ENCODE data around the gene AKR1B1. TPM values are rescaled to one million over a fixed set of nuclear protein-coding genes. Genes with fewer than 3 reads are reported as not detected.

AKR1B1 gene
- polyA plus RNA-seq, 1 donor from 2014 or later = 125 TPM

GRCh38 chr7:134478707-134479106 is 19.8 kb upstream of the AKR1B1 start:
- no peak overlapping the region for H3K27ac Mint-ChIP-seq
- no peak overlapping the region for H3K4me3 Mint-ChIP-seq
- no peaks in the 10 kb centered on the region for H3K9me3 Mint-ChIP-seq
- no peaks in the 10 kb centered on the region for H3K4me1 Mint-ChIP-seq
- peaks cover 7% of the 10 kb centered on the region for H3K27me3 Mint-ChIP-seq
- no peaks in the 10 kb centered on the region for H3K36me3 Mint-ChIP-seq

- H3K27ac Mint-ChIP-seq = no peak overlapping the region
- no peaks in the 10 kb centered on the region for H3K4me1 Mint-ChIP-seq
- no peaks in the 10 kb centered on the region for H3K9me3 Mint-ChIP-seq
- H3K36me3 Mint-ChIP-seq = no peaks in the 10 kb centered on the region
- no peak overlapping the region for H3K4me3 Mint-ChIP-seq
- peaks cover 2% of the 10 kb centered on the region for H3K27me3 Mint-ChIP-seq
Measured at GRCh38 chr7:134477954-134478353, 19.1 kb upstream of the AKR1B1 start.

GRCh38 chr7:134476044-134476443 is 17.1 kb upstream of the AKR1B1 start:
- Mint-ChIP-seq H3K4me1 (no peaks in the 10 kb centered on the region), H3K4me3 (no peak overlapping the region), H3K27me3 (peaks cover 1% of the 10 kb centered on the region), H3K36me3 (no peaks in the 10 kb centered on the region), H3K9me3 (no peaks in the 10 kb centered on the region), H3K27ac (no peak overlapping the region)

GRCh38 chr7:134474828-134475227 is 15.9 kb upstream of the AKR1B1 start:
- H3K27me3 Mint-ChIP-seq = peaks cover 1% of the 10 kb centered on the region
- H3K27ac Mint-ChIP-seq = no peak overlapping the region
- no peak overlapping the region for H3K4me3 Mint-ChIP-seq
- H3K4me1 Mint-ChIP-seq = no peaks in the 10 kb centered on the region
- no peaks in the 10 kb centered on the region for H3K36me3 Mint-ChIP-seq
- no peaks in the 10 kb centered on the region for H3K9me3 Mint-ChIP-seq

- no peaks in the 10 kb centered on the region for H3K9me3 Mint-ChIP-seq
- H3K27ac Mint-ChIP-seq = no peak overlapping the region
- no peak overlapping the region for H3K4me3 Mint-ChIP-seq
- H3K36me3 Mint-ChIP-seq = no peaks in the 10 kb centered on the region
- H3K27me3 Mint-ChIP-seq = peaks cover 1% of the 10 kb centered on the region
- H3K4me1 Mint-ChIP-seq = no peaks in the 10 kb centered on the region
Measured at GRCh38 chr7:134473861-134474291, 15.0 kb upstream of the AKR1B1 start.

GRCh38 chr7:134472572-134473244 is 13.8 kb upstream of the AKR1B1 start:
- Mint-ChIP-seq H3K4me3 (no peak overlapping the region), H3K27ac (no peak overlapping the region), H3K9me3 (no peaks in the 10 kb centered on the region), H3K27me3 (peaks cover 3% of the 10 kb centered on the region), H3K4me1 (no peaks in the 10 kb centered on the region), H3K36me3 (no peaks in the 10 kb centered on the region)

- Mint-ChIP-seq H3K9me3 (peaks cover 0 to 4% (median 1%) of the 10 kb centered on the region in 3 donors), H3K4me3 (no peak overlapping the region), H3K27me3 (peaks cover 3% of the 10 kb centered on the region), H3K27ac (peak overlapping the region in 1 of 3 donors; percentile 72), H3K36me3 (no peaks in the 10 kb centered on the region), H3K4me1 (no peaks in the 10 kb centered on the region)
Measured at GRCh38 chr7:134470864-134471263, 12.0 kb upstream of the AKR1B1 start.

GRCh38 chr7:134469622-134470021 is 10.7 kb upstream of the AKR1B1 start:
- H3K36me3 Mint-ChIP-seq = peaks cover 2% of the 10 kb centered on the region
- H3K27me3 Mint-ChIP-seq = peaks cover 1% of the 10 kb centered on the region
- no peak overlapping the region for H3K4me3 Mint-ChIP-seq
- no peaks in the 10 kb centered on the region for H3K4me1 Mint-ChIP-seq
- no peak overlapping the region for H3K27ac Mint-ChIP-seq
- peaks cover 0 to 11% (median 1%) of the 10 kb centered on the region in 3 donors for H3K9me3 Mint-ChIP-seq

- peaks cover 3 to 19% (median 4%) of the 10 kb centered on the region in 3 donors for H3K9me3 Mint-ChIP-seq
- H3K4me3 Mint-ChIP-seq = no peak overlapping the region
- peaks cover 1% of the 10 kb centered on the region for H3K27me3 Mint-ChIP-seq
- no peak overlapping the region for H3K27ac Mint-ChIP-seq
- peaks cover 2% of the 10 kb centered on the region for H3K36me3 Mint-ChIP-seq
- no peaks in the 10 kb centered on the region for H3K4me1 Mint-ChIP-seq
Measured at GRCh38 chr7:134468475-134468874, 9.6 kb upstream of the AKR1B1 start.

GRCh38 chr7:134468054-134468453 is 9.2 kb upstream of the AKR1B1 start:
- H3K36me3 Mint-ChIP-seq = peaks cover 2% of the 10 kb centered on the region
- no peaks in the 10 kb centered on the region for H3K4me1 Mint-ChIP-seq
- peaks cover 1% of the 10 kb centered on the region for H3K27me3 Mint-ChIP-seq

GRCh38 chr7:134465491-134465890 is 6.6 kb upstream of the AKR1B1 start:
- H3K4me3 Mint-ChIP-seq = no peak overlapping the region

More at GRCh38 chr7:134468054-134468453, 9.2 kb upstream of the AKR1B1 start:
- Mint-ChIP-seq H3K27ac (no peak overlapping the region), H3K4me3 (peak overlapping the region in 1 of 4 donors; percentile 23), H3K9me3 (peaks cover 3 to 19% (median 4%) of the 10 kb centered on the region in 3 donors)

GRCh38 chr7:134464496-134464895 is 5.6 kb upstream of the AKR1B1 start:
- no peak overlapping the region for H3K27ac Mint-ChIP-seq
- peaks cover 3 to 19% (median 4%) of the 10 kb centered on the region in 3 donors for H3K9me3 Mint-ChIP-seq
- H3K36me3 Mint-ChIP-seq = peaks cover 2% of the 10 kb centered on the region
- H3K4me3 Mint-ChIP-seq = peak overlapping the region in 1 of 4 donors; percentile 33
- H3K4me1 Mint-ChIP-seq = peaks cover 2 to 6% (median 6%) of the 10 kb centered on the region in 3 donors
- H3K27me3 Mint-ChIP-seq = peaks cover 1% of the 10 kb centered on the region

More at GRCh38 chr7:134465491-134465890, 6.6 kb upstream of the AKR1B1 start:
- H3K9me3 Mint-ChIP-seq = peaks cover 3 to 19% (median 4%) of the 10 kb centered on the region in 3 donors
- H3K36me3 Mint-ChIP-seq = peaks cover 2% of the 10 kb centered on the region
- no peaks in the 10 kb centered on the region for H3K4me1 Mint-ChIP-seq
- H3K27ac Mint-ChIP-seq = no peak overlapping the region
- peaks cover 1% of the 10 kb centered on the region for H3K27me3 Mint-ChIP-seq

- no peak overlapping the region for H3K4me3 Mint-ChIP-seq
- H3K9me3 Mint-ChIP-seq = peaks cover 3 to 19% (median 4%) of the 10 kb centered on the region in 3 donors
- peaks cover 2% of the 10 kb centered on the region for H3K36me3 Mint-ChIP-seq
- no peak overlapping the region for H3K27ac Mint-ChIP-seq
- peaks cover 1% of the 10 kb centered on the region for H3K27me3 Mint-ChIP-seq
- peaks cover 8 to 11% (median 10%) of the 10 kb centered on the region in 3 donors for H3K4me1 Mint-ChIP-seq
Measured at GRCh38 chr7:134463751-134464150, 4.9 kb upstream of the AKR1B1 start.

GRCh38 chr7:134462337-134462925 is 3.5 kb upstream of the AKR1B1 start:
- Mint-ChIP-seq H3K27me3 (no peaks in the 10 kb centered on the region), H3K27ac (no peak overlapping the region), H3K4me3 (no peak overlapping the region), H3K36me3 (peaks cover 2% of the 10 kb centered on the region), H3K4me1 (peaks cover 17 to 19% (median 17%) of the 10 kb centered on the region in 3 donors), H3K9me3 (peaks cover 3 to 19% (median 4%) of the 10 kb centered on the region in 3 donors)

- H3K36me3 Mint-ChIP-seq = peaks cover 2% of the 10 kb centered on the region
- H3K4me3 Mint-ChIP-seq = no peak overlapping the region
- no peak overlapping the region for H3K27ac Mint-ChIP-seq
- H3K27me3 Mint-ChIP-seq = no peaks in the 10 kb centered on the region
- H3K4me1 Mint-ChIP-seq = peaks cover 17 to 22% (median 19%) of the 10 kb centered on the region in 3 donors
- H3K9me3 Mint-ChIP-seq = peaks cover 3 to 19% (median 4%) of the 10 kb centered on the region in 3 donors
Measured at GRCh38 chr7:134461916-134462315, 3.0 kb upstream of the AKR1B1 start.
